Transverse colon (tissue), 4 donors: Measurements from ENCODE around the gene SLC6A4.

Source experiments
- EP300 ChIP-seq: sonication (generic); formaldehyde crosslinking; IDR thresholded peaks from one replicate; pipeline ENCODE4 v1.6.1; 2017; ENCODE audit warnings: antibody characterized with exemption, low read depth
- POLR2A ChIP-seq: fragments of 450-650 bp; IDR thresholded peaks from one replicate; pipeline ENCODE4 v1.6.1; 2016; ENCODE audit warnings: antibody characterized with exemption, mild to moderate bottlenecking, moderate library complexity
- POLR2AphosphoS5 ChIP-seq, 3 donors: sonication (generic); formaldehyde crosslinking; IDR thresholded peaks; one replicate each; pipeline ENCODE4 v1.6.1; 2016; ENCODE audit warnings: antibody characterized with exemption in 3 of 3
- TF ChIP-seq, protein P1 (sequence below), 5 experiments: fragments of 200-600 bp in 3 of 5; fragments of 450-650 bp in 2 of 5; sonication (generic) in 3 of 5; IDR thresholded peaks; 1 replicate in 2 of 5; 2 replicates in 3 of 5; pipeline ENCODE4 v1.5.1; 2016 to 2017; ENCODE audit warnings: antibody characterized with exemption in 5 of 5, inconsistent platforms in 3 of 5, mild to moderate bottlenecking in 2 of 5, moderate library complexity in 1 of 5

GRCh38 chr17:30160419-30161172 lies 74.9 kb downstream of the SLC6A4 start:
- TF ChIP-seq, protein P1, sequence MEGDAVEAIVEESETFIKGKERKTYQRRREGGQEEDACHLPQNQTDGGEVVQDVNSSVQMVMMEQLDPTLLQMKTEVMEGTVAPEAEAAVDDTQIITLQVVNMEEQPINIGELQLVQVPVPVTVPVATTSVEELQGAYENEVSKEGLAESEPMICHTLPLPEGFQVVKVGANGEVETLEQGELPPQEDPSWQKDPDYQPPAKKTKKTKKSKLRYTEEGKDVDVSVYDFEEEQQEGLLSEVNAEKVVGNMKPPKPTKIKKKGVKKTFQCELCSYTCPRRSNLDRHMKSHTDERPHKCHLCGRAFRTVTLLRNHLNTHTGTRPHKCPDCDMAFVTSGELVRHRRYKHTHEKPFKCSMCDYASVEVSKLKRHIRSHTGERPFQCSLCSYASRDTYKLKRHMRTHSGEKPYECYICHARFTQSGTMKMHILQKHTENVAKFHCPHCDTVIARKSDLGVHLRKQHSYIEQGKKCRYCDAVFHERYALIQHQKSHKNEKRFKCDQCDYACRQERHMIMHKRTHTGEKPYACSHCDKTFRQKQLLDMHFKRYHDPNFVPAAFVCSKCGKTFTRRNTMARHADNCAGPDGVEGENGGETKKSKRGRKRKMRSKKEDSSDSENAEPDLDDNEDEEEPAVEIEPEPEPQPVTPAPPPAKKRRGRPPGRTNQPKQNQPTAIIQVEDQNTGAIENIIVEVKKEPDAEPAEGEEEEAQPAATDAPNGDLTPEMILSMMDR (IDR thresholded peaks at IDR 0.05): no peak
- TF ChIP-seq POLR2A (no peak), POLR2AphosphoS5 (IDR thresholded peaks at IDR 0.05) (no peak), EP300 (no peak)
